Esophagus muscularis mucosa (tissue), 4 donors: Measurements from ENCODE around the gene PCLAF. TPM values are rescaled to one million over a fixed set of nuclear protein-coding genes. Genes with fewer than 3 reads are reported as not detected.

Source experiments
- DNase-seq: peaks from one replicate; pipeline ENCODE4 v3.0.0-alpha.2; 2017; ENCODE audit errors: extremely low spot score
- H3K27ac ChIP-seq, 4 donors: fragments of 200-600 bp; sonication (generic); replicated peaks in 1 of 4; 1 replicate in 3 of 4; 2 replicates in 1 of 4; pipeline ENCODE4 v1.5.1; 2016 to 2019; ENCODE audit warnings: mild to moderate bottlenecking in 1 of 4
- H3K27me3 ChIP-seq, 4 donors: fragments of 200-600 bp; sonication (generic); one replicate each; pipeline versions ENCODE4 v1.5.1 to v1.6.0; 2016 to 2019
- H3K36me3 ChIP-seq, 4 donors: fragments of 200-600 bp; sonication (generic); one replicate each; pipeline ENCODE4 v1.5.1; 2016 to 2019
- H3K4me1 ChIP-seq, 4 donors: fragments of 200-600 bp; sonication (generic); one replicate each; pipeline ENCODE4 v1.5.1; 2016 to 2019
- H3K4me3 ChIP-seq, 4 donors: fragments of 200-600 bp; sonication (generic); 1 replicate in 2 of 4; 2 replicates in 2 of 4; pipeline ENCODE4 v1.5.1; 2016 to 2019; ENCODE audit warnings: mild to moderate bottlenecking in 4 of 4, moderate library complexity in 1 of 4
- H3K9me3 ChIP-seq, 4 donors: fragments of 200-600 bp; sonication (generic); 1 replicate in 3 of 4; 2 replicates in 1 of 4; pipeline ENCODE4 v1.5.1; 2016 to 2019
- CTCF ChIP-seq, 3 experiments: fragments of 200-600 bp in 2 of 3; fragments of 450-650 bp in 1 of 3; sonication (generic) in 2 of 3; IDR thresholded peaks; one replicate each; pipeline ENCODE4 v1.5.1; 2017 to 2019; ENCODE audit warnings: antibody characterized with exemption in 3 of 3, mild to moderate bottlenecking in 2 of 3, moderate library complexity in 1 of 3
- EP300 ChIP-seq: sonication (generic); formaldehyde crosslinking; IDR thresholded peaks from one replicate; pipeline ENCODE4 v1.6.1; 2017; ENCODE audit warnings: antibody characterized with exemption
- POLR2A ChIP-seq: fragments of 450-650 bp; IDR thresholded peaks from one replicate; pipeline ENCODE4 v1.6.1; 2017; ENCODE audit warnings: antibody characterized with exemption, moderate library complexity, mild to moderate bottlenecking, low read depth
- POLR2AphosphoS5 ChIP-seq, 2 donors: sonication (generic); formaldehyde crosslinking; IDR thresholded peaks; one replicate each; pipeline ENCODE4 v1.6.1; 2017; ENCODE audit warnings: antibody characterized with exemption in 2 of 2
- WGBS: methylation state at CpG from one replicate; pipeline ENCODE4 v1.1.5; 2018; 5-methylcytosine and 5-hydroxymethylcytosine counted together
- intact Hi-C: fragments of 100-400 bp; cut with DNase I; formaldehyde crosslinking; loops from one replicate; pipeline ENCODE4 v1.15.1; 2023
- total RNA-seq, 4 donors: library from RNA; depleted of rRNA; stranded (reverse); fragments of >200 nt; gene quantifications; one replicate each; pipeline versions ENCODE4 v1.1.0 to v1.2.1, GENCODE V29; 2016

The PCLAF gene
- total RNA-seq, 4 donors from 2014 or later = not detected

GRCh38 chr15:64369078-64369607, 12.1 kb downstream of the PCLAF start:
- H3K4me1 ChIP-seq = no peaks in the 10 kb centered on the region
- 93% methylated on average over 2 of the region's 2 CpGs for WGBS
- H3K36me3 ChIP-seq = no peaks in the 10 kb centered on the region
- no peaks in the 10 kb centered on the region for H3K9me3 ChIP-seq
- H3K27ac ChIP-seq = no peak overlapping the region
- no peak overlapping the region for H3K4me3 ChIP-seq
- TF ChIP-seq POLR2AphosphoS5 (IDR thresholded peaks at IDR 0.05) (no peak), POLR2A (no peak), CTCF (IDR thresholded peaks at IDR 0.05) (no peak), EP300 (no peak)
- DNase-seq = no peak
- intact Hi-C loops = no loop called here
- H3K27me3 ChIP-seq = no peaks in the 10 kb centered on the region

- TF ChIP-seq POLR2A (no peak), CTCF (IDR thresholded peaks at IDR 0.05) (no peak), POLR2AphosphoS5 (IDR thresholded peaks at IDR 0.05) (no peak), EP300 (no peak)
- Histone ChIP-seq H3K27me3 (no peaks in the 10 kb centered on the region), H3K4me1 (peaks cover 0 to 7% (median 6%) of the 10 kb centered on the region in 4 donors), H3K4me3 (no peak overlapping the region), H3K36me3 (no peaks in the 10 kb centered on the region), H3K27ac (no peak overlapping the region), H3K9me3 (peaks cover 0 to 4% (median 0%) of the 10 kb centered on the region in 4 donors)
- intact Hi-C loops = no loop called here
- WGBS = 96% methylated on average over 4 of the region's 4 CpGs
- no peak for DNase-seq
Observed at GRCh38 chr15:64361259-64361658, 20.0 kb downstream of the PCLAF start.

- H3K36me3 ChIP-seq = no peaks in the 10 kb centered on the region
- intact Hi-C loops = loop anchor here (5.0 to 10.0 kb wide), 2 partner anchors 152 to 194 kb away; partner anchors contain the start of gene PPIB
- H3K27me3 ChIP-seq = no peaks in the 10 kb centered on the region
- 46% methylated on average over 5 of the region's 5 CpGs for WGBS
- peaks cover 13 to 27% (median 19%) of the 10 kb centered on the region in 4 donors for H3K4me1 ChIP-seq
- no peak for DNase-seq
- peaks cover 0 to 6% (median 0%) of the 10 kb centered on the region in 4 donors for H3K9me3 ChIP-seq
- TF ChIP-seq POLR2A (no peak), POLR2AphosphoS5 (IDR thresholded peaks at IDR 0.05) (no peak), CTCF (IDR thresholded peaks at IDR 0.05) (no peak), EP300 (no peak)
- peak overlapping the region; percentile 72 to 97 (median 91) for H3K4me3 ChIP-seq
- peak overlapping the region; percentile 80 to 88 (median 83) for H3K27ac ChIP-seq
Observed at GRCh38 chr15:64356710-64357040, 24.6 kb downstream of the PCLAF start.

- TF ChIP-seq POLR2AphosphoS5 (IDR thresholded peaks at IDR 0.05) (peak; percentile 70 to 79), EP300 (no peak), POLR2A (no peak), CTCF (IDR thresholded peaks at IDR 0.05) (peak; percentile 23 to 34 (median 27))
- WGBS = under 1% methylated on average over 20 of the region's 42 CpGs
- intact Hi-C loops = loop anchor here (5.0 to 10.0 kb wide), 2 partner anchors 151 to 194 kb away; partner anchors contain the start of gene PPIB
Observed at GRCh38 chr15:64355944-64356709, 25.1 kb downstream of the PCLAF start, which contains the start of gene CSNK1G1. Gene CSNK1G1, minus strand, starts transcription at chr15:64356173. Its CDS starts 55,674 bp downstream, at chr15:64300499.

More at GRCh38 chr15:64355944-64356709, 25.1 kb downstream of the PCLAF start, which contains the start of gene CSNK1G1:
- peak; percentile 97 for DNase-seq
- peaks cover 16 to 27% (median 21%) of the 10 kb centered on the region in 4 donors for H3K4me1 ChIP-seq
- H3K9me3 ChIP-seq = peaks cover 0 to 6% (median 0%) of the 10 kb centered on the region in 4 donors
- H3K36me3 ChIP-seq = no peaks in the 10 kb centered on the region
- no peaks in the 10 kb centered on the region for H3K27me3 ChIP-seq
- peak within 1 kb of the TSS; percentile 80 to 88 (median 83) for H3K27ac ChIP-seq
- peak within 1 kb of the TSS; percentile 72 to 97 (median 91) for H3K4me3 ChIP-seq
